OCI-LY3 (cell line): ENCODE measurements around the gene PDLIM5.

Experiments used
- H2AFZ ChIP-seq: fragments of 200-600, 300-600 bp; shearing (Covaris generic); 2 replicates; pipeline ENCODE4 v1.6.0; 2014; ENCODE audit warnings: antibody characterized with exemption, low read depth, low read length
- H3K27ac ChIP-seq: fragments of 200-600, 300-600 bp; sonication (generic); 2 replicates; pipeline ENCODE4 v1.5.1; 2014; ENCODE audit warnings: mild to moderate bottlenecking, low read length, moderate library complexity, mixed read lengths
- H3K27me3 ChIP-seq: fragments of 200-600, 300-600 bp; sonication (generic); 2 replicates; pipeline ENCODE4 v1.6.1; 2014; ENCODE audit warnings: low read depth, low read length, mixed read lengths
- H3K36me3 ChIP-seq: fragments of 200-600, 300-600 bp; sonication (generic); replicated peaks from 2 replicates; pipeline ENCODE3; 2014; ENCODE audit warnings: low read depth, low read length, mixed read lengths
- H3K4me1 ChIP-seq: fragments of 300-600, 200-600 bp; sonication (generic); 2 replicates; pipeline ENCODE4 v1.6.1; 2014; ENCODE audit warnings: low read length, mixed read lengths
- H3K4me2 ChIP-seq: fragments of 200-600, 300-600 bp; sonication (generic); 2 replicates; pipeline ENCODE4 v1.6.1; 2014; ENCODE audit warnings: low read length, mixed read lengths
- H3K4me3 ChIP-seq: fragments of 300-600, 200-600 bp; sonication (generic); 2 replicates; pipeline ENCODE4 v1.5.1; 2014; ENCODE audit warnings: antibody characterized with exemption, mild to moderate bottlenecking, low read length, moderate library complexity
- H3K79me2 ChIP-seq: fragments of 300-600, 200-600 bp; shearing (Covaris generic); 2 replicates; pipeline ENCODE4 v1.6.1; 2014; ENCODE audit warnings: mild to moderate bottlenecking, low read length, mixed read lengths
- H3K9ac ChIP-seq: fragments of 300-600, 200-600 bp; shearing (Covaris generic); 2 replicates; pipeline ENCODE4 v1.6.0; 2014; ENCODE audit warnings: mild to moderate bottlenecking, low read length, moderate library complexity
- H3K9me3 ChIP-seq: fragments of 200-600, 300-600 bp; shearing (Covaris generic); 2 replicates; pipeline ENCODE4 v1.6.1; 2014; ENCODE audit warnings: low read length, mixed read lengths; ENCODE audit not compliant: insufficient read depth
- H4K20me1 ChIP-seq: fragments of 200-600, 300-600 bp; sonication (generic); 2 replicates; pipeline ENCODE4 v1.6.1; 2016; ENCODE audit warnings: low read length, mixed read lengths; ENCODE audit not compliant: insufficient read depth
- EZH2phosphoT487 ChIP-seq: fragments of 200-600 bp; shearing (Covaris generic); IDR thresholded peaks from 2 replicates; pipeline ENCODE4 v1.6.1; 2018; ENCODE audit warnings: antibody characterized with exemption, mixed run types, low read depth
- TF ChIP-seq, protein P1 (sequence below): fragments of 200-600, 300-600 bp; sonication (generic); IDR thresholded peaks from 2 replicates; pipeline ENCODE4 v1.5.1; 2014; ENCODE audit warnings: antibody characterized with exemption, low read length, low read depth

The PDLIM5 gene

DNA sequence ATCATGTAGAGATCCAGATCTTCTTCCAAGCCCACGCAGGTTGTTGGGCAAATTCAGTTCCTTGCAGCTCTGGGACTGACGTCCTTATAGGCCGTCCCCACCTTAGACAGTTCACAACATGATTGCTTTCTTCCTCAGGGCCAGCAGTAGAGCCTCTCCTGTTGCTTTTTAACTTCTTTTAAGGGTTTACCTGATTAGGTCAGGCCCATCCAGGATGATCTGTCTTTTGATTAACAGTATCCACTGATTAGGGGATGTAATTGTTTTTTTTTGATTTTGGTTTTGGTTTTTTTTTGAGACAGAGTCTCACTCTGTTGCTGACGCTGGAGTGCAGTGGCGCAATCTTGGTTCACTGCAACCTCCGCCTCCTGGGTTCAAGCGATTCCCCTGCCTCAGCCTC lies 197.0 kb downstream of the PDLIM5 start:
- no peak overlapping the region for H3K27ac ChIP-seq
- TF ChIP-seq, protein P1, sequence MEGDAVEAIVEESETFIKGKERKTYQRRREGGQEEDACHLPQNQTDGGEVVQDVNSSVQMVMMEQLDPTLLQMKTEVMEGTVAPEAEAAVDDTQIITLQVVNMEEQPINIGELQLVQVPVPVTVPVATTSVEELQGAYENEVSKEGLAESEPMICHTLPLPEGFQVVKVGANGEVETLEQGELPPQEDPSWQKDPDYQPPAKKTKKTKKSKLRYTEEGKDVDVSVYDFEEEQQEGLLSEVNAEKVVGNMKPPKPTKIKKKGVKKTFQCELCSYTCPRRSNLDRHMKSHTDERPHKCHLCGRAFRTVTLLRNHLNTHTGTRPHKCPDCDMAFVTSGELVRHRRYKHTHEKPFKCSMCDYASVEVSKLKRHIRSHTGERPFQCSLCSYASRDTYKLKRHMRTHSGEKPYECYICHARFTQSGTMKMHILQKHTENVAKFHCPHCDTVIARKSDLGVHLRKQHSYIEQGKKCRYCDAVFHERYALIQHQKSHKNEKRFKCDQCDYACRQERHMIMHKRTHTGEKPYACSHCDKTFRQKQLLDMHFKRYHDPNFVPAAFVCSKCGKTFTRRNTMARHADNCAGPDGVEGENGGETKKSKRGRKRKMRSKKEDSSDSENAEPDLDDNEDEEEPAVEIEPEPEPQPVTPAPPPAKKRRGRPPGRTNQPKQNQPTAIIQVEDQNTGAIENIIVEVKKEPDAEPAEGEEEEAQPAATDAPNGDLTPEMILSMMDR = no peak
- no peak for TF ChIP-seq EZH2phosphoT487
- H3K36me3 ChIP-seq = no peaks in the 10 kb centered on the region
- no peaks in the 10 kb centered on the region for H3K27me3 ChIP-seq
- H3K9ac ChIP-seq = no peak overlapping the region
- H3K4me2 ChIP-seq = no peak overlapping the region
- H3K4me3 ChIP-seq = no peak overlapping the region
- no peaks in the 10 kb centered on the region for H3K79me2 ChIP-seq
- H3K4me1 ChIP-seq = no peaks in the 10 kb centered on the region
- H2AFZ ChIP-seq = no peak overlapping the region
- no peaks in the 10 kb centered on the region for H3K9me3 ChIP-seq
- H4K20me1 ChIP-seq = no peaks in the 10 kb centered on the region

DNA sequence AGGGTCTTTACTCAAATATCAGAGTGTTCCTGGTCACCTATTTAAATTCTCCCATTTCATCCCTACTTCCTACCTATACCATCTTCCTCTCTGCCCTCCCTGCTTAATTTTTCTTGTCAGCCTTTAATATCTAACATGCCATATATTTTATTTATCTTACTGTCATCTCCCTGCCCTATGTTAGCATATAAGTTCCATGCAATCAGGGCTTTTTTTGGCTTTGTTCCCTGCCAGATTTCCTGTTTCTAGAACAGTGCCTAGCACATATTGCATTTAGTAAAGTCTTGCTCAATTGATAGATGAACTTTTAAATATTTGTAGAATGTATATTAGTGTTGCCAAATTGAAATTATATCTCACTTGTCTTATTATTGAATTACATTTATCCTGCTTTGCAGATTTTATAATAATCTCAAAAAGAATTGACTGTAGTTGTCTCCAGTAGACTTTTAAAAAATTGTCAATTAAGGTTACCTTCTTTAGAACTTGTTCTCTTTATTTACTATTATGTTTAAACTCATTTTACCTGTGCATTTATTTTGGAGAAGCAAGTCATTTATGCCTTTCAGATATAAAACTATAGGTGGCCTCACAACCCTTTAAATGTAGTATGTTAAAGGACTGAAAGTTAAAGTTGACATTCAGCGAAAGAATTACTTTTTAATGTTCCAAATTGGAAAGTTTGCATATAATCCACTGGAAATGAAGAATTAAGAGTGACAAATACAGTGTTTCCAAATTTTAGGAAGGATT lies 197.8 kb downstream of the PDLIM5 start:
- Histone ChIP-seq H3K9me3 (no peaks in the 10 kb centered on the region), H3K4me1 (no peaks in the 10 kb centered on the region), H3K36me3 (no peaks in the 10 kb centered on the region), H3K4me3 (no peak overlapping the region), H3K4me2 (no peak overlapping the region), H3K79me2 (no peaks in the 10 kb centered on the region), H3K27me3 (no peaks in the 10 kb centered on the region), H3K9ac (no peak overlapping the region), H3K27ac (no peak overlapping the region), H2AFZ (no peak overlapping the region), H4K20me1 (no peaks in the 10 kb centered on the region)
- no peak for TF ChIP-seq EZH2phosphoT487
- TF ChIP-seq, protein P1 = no peak

DNA sequence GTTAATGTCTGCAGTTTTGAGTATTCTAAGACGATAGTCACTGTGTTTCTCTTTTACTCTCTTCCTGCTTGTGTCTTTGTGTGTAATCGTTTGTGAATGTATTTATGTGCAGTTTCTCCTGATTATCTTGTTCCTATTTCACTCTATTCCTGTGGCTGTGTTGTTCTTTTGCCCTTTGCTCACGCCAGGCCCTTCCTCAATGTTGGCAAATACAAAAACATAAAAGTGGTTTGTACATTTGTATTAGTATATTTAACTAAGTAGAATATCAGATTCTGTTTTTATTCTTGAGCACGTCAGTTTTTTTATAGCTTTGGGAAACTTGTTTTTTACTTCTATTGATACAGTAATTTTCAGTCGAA lies 198.4 kb downstream of the PDLIM5 start:
- H3K4me1 ChIP-seq = no peaks in the 10 kb centered on the region
- H3K79me2 ChIP-seq = no peaks in the 10 kb centered on the region
- H3K9ac ChIP-seq = no peak overlapping the region
- H3K4me3 ChIP-seq = no peak overlapping the region
- H4K20me1 ChIP-seq = no peaks in the 10 kb centered on the region
- no peak overlapping the region for H2AFZ ChIP-seq
- H3K4me2 ChIP-seq = no peak overlapping the region
- H3K36me3 ChIP-seq = no peaks in the 10 kb centered on the region
- no peaks in the 10 kb centered on the region for H3K9me3 ChIP-seq
- TF ChIP-seq EZH2phosphoT487 = no peak
- TF ChIP-seq, protein P1 = no peak
- H3K27ac ChIP-seq = no peak overlapping the region
- no peaks in the 10 kb centered on the region for H3K27me3 ChIP-seq

DNA sequence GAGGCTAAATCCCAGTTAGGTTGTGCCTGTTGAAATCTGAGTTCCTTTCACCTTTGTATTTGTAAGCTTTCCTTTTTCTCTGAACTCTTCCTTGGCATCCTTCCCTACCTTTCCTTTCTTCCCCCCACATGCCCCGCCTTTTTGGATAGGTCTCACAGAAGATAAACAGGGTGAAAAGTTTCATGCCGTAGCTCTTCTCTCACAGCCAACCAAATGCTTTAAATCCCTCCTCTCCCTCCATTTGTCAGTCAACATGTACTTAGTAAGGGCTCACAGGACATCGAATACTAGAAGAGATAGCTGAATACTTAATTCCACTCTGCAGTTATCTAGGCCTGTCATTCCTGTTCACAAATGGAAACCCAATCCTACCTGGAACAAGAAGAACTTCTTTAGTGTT lies 198.9 kb downstream of the PDLIM5 start:
- H3K4me2 ChIP-seq = no peak overlapping the region
- no peaks in the 10 kb centered on the region for H3K9me3 ChIP-seq
- H3K36me3 ChIP-seq = no peaks in the 10 kb centered on the region
- no peaks in the 10 kb centered on the region for H3K4me1 ChIP-seq
- H3K27ac ChIP-seq = no peak overlapping the region
- H4K20me1 ChIP-seq = no peaks in the 10 kb centered on the region
- H2AFZ ChIP-seq = no peak overlapping the region
- H3K9ac ChIP-seq = no peak overlapping the region
- H3K27me3 ChIP-seq = no peaks in the 10 kb centered on the region
- TF ChIP-seq EZH2phosphoT487 = no peak
- TF ChIP-seq, protein P1 = no peak
- H3K4me3 ChIP-seq = no peak overlapping the region
- no peaks in the 10 kb centered on the region for H3K79me2 ChIP-seq
